ENCODE results near the gene ARMCX2. TPM values are rescaled to one million over a fixed set of nuclear protein-coding genes. Genes with fewer than 3 reads are reported as not detected.

Gene ARMCX2
- total RNA-seq, 1 experiment from 2014 or later: 0.17 TPM

DNA sequence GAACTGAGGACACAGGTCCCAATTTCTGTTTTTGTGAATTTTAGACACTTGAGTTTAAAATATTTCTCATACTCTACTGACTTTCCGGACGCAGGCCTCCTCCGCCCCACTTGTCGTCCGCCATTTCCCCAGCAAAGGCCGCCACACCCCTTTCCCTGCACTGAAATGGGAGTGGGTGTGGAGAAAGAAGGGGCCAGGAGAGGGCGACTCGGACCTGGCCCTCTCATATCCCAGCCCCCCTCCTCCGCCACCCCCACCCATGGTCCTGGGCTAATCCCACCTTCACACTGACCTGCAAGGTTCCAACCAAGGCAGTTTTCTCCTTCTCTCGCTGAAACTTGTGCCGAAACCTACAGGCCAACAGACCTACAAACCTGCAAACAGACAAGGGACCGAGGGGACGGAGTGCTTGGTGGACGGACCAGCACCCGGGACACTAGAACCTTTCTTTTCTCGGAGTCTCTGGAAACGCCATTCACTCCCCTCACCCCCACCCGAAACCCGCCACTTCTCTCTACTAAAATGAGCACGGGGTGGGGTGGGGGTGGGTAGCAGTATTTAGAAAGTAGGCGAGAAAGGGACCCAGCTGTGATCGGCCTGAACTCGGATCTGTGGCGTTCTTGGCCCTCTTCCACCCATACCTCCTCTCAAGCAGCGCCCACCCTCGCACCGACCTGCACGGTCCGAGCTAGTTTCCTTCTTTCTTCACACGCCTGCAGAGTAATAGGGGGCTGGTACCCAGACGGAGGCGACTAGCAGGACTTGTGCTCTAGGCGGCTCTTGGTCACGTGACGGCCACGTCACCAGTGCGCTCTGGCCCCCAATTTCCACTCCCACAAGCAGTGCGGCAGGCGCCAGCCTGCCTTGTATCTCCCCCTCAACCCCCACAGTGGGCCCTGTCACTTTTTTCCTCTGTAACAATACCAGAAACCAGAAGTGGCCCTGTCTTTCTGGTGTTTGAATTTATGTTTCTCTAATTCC, 42.1 kb downstream of the ARMCX2 start, which contains the start of gene ARMCX6:
TSS of gene ARMCX6 (minus strand) at position 790 of the 981 bp plus-strand sequence. CDS start 1,380 bp downstream, outside the sequence.
- Histone ChIP-seq H3K4me3 (replicated peaks in 1 of 2; ENCODE audit: low read depth in 1 of 2, low read length in 2 of 2) (peak within 1 kb of the TSS; percentile 71 to 72), H3K27ac (ENCODE audit: low read depth, low read length) (peak within 1 kb of the TSS; percentile 45), H3K9me3 (ENCODE audit: control insufficient read depth in 1 of 2, insufficient read depth in 1 of 2, low read depth in 1 of 2, low read length in 2 of 2) (no peaks in the 10 kb centered on the region), H3K36me3 (ENCODE audit: control insufficient read depth in 1 of 2, insufficient read depth in 2 of 2, low read length in 2 of 2) (no peaks in the 10 kb centered on the region), H3K4me2 (ENCODE audit: low read length) (peak within 1 kb of the TSS; percentile 77), H3K9me2 (ENCODE audit: insufficient read depth) (no peaks in the 10 kb centered on the region), H3K9ac (ENCODE audit: low read length) (peak within 1 kb of the TSS; percentile 70), H2AFZ (ENCODE audit: low read depth, low read length, poor library complexity, severe bottlenecking) (peak within 1 kb of the TSS; percentile 45), H3K79me2 (ENCODE audit: insufficient read depth, low read length) (peaks cover 6% of the 10 kb centered on the region; the same call in 1 of the 2 replicates), H3K4me1 (ENCODE audit: control insufficient read depth in 1 of 2, insufficient read depth in 2 of 2, low read length in 2 of 2) (peaks cover 11 to 25% of the 10 kb centered on the region in 2 experiments; a peak in 3 of 4 replicates), H4K20me1 (ENCODE audit: insufficient read depth) (no peaks in the 10 kb centered on the region), H3K27me3 (ENCODE audit: insufficient read depth, low read length) (no peaks in the 10 kb centered on the region)
- POLR2A ChIA-PET: no interaction called here
- DNase-seq (ENCODE audit: low read depth, low spot score): peak; percentile 40
- RAD21 ChIA-PET (ENCODE audit: low non-redundant PET in 1 of 2, low total read pairs in 2 of 2, uncharacterized antibody in 2 of 2, unreplicated experiment in 2 of 2): no interaction called here
- BruUV-seq (replicated peaks): no TSS peak
- ATAC-seq: peak; percentile 87
- CTCF ChIA-PET: interaction anchor here (1.4 kb wide), 1 partner anchor 141 kb away, joined by 3 read pairs; no protein-coding TSS in a partner anchor
- intact Hi-C loops (cut with micrococcal nuclease): no loop called here
- TF ChIP-seq JUND (IDR thresholded peaks at IDR 0.05) (no peak), CEBPB (IDR thresholded peaks at IDR 0.05; ENCODE audit: low read depth) (no peak), CBX3 (IDR thresholded peaks at IDR 0.05; ENCODE audit: low read depth) (no peak), FOSL1 (IDR thresholded peaks at IDR 0.05; ENCODE audit: low read depth) (no peak), TCF7L2 (IDR thresholded peaks at IDR 0.05; ENCODE audit: borderline replicate concordance, extremely low read depth, insufficient read depth, insufficient read length) (no peak), EGR1 (IDR thresholded peaks at IDR 0.05; ENCODE audit: low read depth) (no peak), REST (IDR thresholded peaks at IDR 0.05; ENCODE audit: low read depth) (no peak), EZH2 (IDR thresholded peaks at IDR 0.05) (no peak), POLR2AphosphoS5 (IDR thresholded peaks at IDR 0.05; ENCODE audit: low read depth, low read length) (peak; percentile 63), SRF (IDR thresholded peaks at IDR 0.05; ENCODE audit: low read depth) (no peak), SP1 (IDR thresholded peaks at IDR 0.05; ENCODE audit: low read depth) (no peak), ZNF274 (IDR thresholded peaks at IDR 0.05; ENCODE audit: low read depth, low read length) (no peak), SIN3A (IDR thresholded peaks at IDR 0.05; ENCODE audit: low read depth) (no peak), ZFX (IDR thresholded peaks at IDR 0.05) (no peak), MAX (IDR thresholded peaks at IDR 0.05) (peak; percentile 18; the same call in 1 of the 2 replicates), ELF1 (IDR thresholded peaks at IDR 0.05; ENCODE audit: borderline replicate concordance, low read depth) (no peak), POLR2A (IDR thresholded peaks at IDR 0.05; ENCODE audit: borderline replicate concordance, extremely low read depth, insufficient read depth, insufficient read length) (peak; percentile 20), RAD21 (IDR thresholded peaks at IDR 0.05; ENCODE audit: low read depth) (peak; percentile 51), EZH2phosphoT487 (IDR thresholded peaks at IDR 0.05; ENCODE audit: borderline replicate concordance) (no peak), YY1 (IDR thresholded peaks at IDR 0.05; ENCODE audit: extremely low read depth, insufficient replicate concordance, low read depth, low read length) (peak; percentile 91)
- TF ChIP-seq, protein P1, sequence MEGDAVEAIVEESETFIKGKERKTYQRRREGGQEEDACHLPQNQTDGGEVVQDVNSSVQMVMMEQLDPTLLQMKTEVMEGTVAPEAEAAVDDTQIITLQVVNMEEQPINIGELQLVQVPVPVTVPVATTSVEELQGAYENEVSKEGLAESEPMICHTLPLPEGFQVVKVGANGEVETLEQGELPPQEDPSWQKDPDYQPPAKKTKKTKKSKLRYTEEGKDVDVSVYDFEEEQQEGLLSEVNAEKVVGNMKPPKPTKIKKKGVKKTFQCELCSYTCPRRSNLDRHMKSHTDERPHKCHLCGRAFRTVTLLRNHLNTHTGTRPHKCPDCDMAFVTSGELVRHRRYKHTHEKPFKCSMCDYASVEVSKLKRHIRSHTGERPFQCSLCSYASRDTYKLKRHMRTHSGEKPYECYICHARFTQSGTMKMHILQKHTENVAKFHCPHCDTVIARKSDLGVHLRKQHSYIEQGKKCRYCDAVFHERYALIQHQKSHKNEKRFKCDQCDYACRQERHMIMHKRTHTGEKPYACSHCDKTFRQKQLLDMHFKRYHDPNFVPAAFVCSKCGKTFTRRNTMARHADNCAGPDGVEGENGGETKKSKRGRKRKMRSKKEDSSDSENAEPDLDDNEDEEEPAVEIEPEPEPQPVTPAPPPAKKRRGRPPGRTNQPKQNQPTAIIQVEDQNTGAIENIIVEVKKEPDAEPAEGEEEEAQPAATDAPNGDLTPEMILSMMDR (IDR thresholded peaks at IDR 0.05 in 2 of 3, conservative IDR thresholded peaks at IDR 0.05 in 1 of 3; ENCODE audit: borderline replicate concordance in 1 of 3, insufficient read depth in 1 of 3, low read depth in 2 of 3, low read length in 2 of 3): peak; percentile 22 to 41 (median 33); a peak in 4 of 6 replicates
- TF ChIP-seq, protein P2, sequence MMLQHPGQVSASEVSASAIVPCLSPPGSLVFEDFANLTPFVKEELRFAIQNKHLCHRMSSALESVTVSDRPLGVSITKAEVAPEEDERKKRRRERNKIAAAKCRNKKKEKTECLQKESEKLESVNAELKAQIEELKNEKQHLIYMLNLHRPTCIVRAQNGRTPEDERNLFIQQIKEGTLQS (IDR thresholded peaks at IDR 0.05): no peak

Data from HCT116 (cell line).